Keratinocyte (primary cell): ENCODE measurements around the gene SF1.

Experiments used
- CTCF ChIP-seq, 3 experiments: IDR thresholded peaks in 1 of 3; conservative IDR thresholded peaks in 1 of 3; optimal IDR thresholded peaks in 1 of 3; 2 replicates in 2 of 3; 3 replicates in 1 of 3; pipeline versions ENCODE3 to v1.5.1; 2011; ENCODE audit warnings: low read length in 3 of 3, mild to moderate bottlenecking in 3 of 3, moderate library complexity in 2 of 3, control low read depth in 1 of 3, inconsistent platforms in 1 of 3; ENCODE audit not compliant: insufficient read depth in 2 of 3; ENCODE audit errors: extremely low read depth in 1 of 3
- EZH2 ChIP-seq: IDR thresholded peaks from one replicate; pipeline ENCODE4 v1.6.1; 2012; ENCODE audit warnings: inconsistent platforms, mild to moderate bottlenecking, low read length, moderate library complexity

DNA sequence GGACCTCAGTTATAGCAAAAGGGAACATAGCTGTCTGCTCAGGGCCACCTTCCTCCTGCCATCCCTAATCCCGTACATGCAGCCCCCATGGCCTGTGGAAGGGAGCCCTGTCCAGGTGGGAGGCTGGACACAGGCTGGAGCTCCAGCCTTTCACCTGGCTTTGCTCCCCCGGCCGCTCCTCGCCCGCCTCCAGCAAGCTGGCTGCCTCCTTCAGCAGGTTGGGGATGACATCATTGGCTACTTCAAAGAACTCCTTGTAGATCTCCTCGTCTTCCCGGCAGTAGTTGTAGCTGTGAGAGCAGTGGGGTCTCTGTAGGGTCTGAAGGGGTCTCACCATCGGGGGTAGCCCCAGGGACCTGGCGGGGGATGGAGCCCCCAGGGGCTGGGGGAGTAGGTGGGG, 27.1 kb upstream of the SF1 start:
- TF ChIP-seq EZH2 (no peak), CTCF (optimal IDR thresholded peaks at IDR 0.05 in 1 of 3, IDR thresholded peaks at IDR 0.05 in 1 of 3, conservative IDR thresholded peaks at IDR 0.05 in 1 of 3; ENCODE audit: extremely low read depth in 1 of 3, insufficient read depth in 2 of 3, low read length in 3 of 3) (no peak)
